HFFc6 (cell line): ENCODE measurements around the gene TGFBR2. TPM values are rescaled to one million over a fixed set of nuclear protein-coding genes. Genes with fewer than 3 reads are reported as not detected.

Source experiments
- DNase-seq: peaks from one replicate; pipeline ENCODE4 v3.0.0-alpha.2; 2018
- H3K27ac Mint-ChIP-seq: 2 replicates; pipeline ENCODE4 v1.8.0; 2020; ENCODE audit warnings: mild to moderate bottlenecking, mixed read lengths
- H3K27me3 Mint-ChIP-seq: 2 replicates; pipeline ENCODE4 v1.8.0; 2021; ENCODE audit warnings: mild to moderate bottlenecking, moderate library complexity, mixed read lengths; ENCODE audit not compliant: insufficient read depth
- H3K36me3 Mint-ChIP-seq: 2 replicates; pipeline ENCODE4 v1.8.0; 2021; ENCODE audit warnings: low read depth, mixed read lengths
- H3K4me1 Mint-ChIP-seq: 2 replicates; pipeline ENCODE4 v1.8.0; 2020; ENCODE audit warnings: low read depth, mixed read lengths
- H3K4me3 Mint-ChIP-seq: 2 replicates; pipeline ENCODE4 v1.8.0; 2020; ENCODE audit warnings: mild to moderate bottlenecking, moderate library complexity, mixed read lengths
- H3K9me3 Mint-ChIP-seq: 2 replicates; pipeline ENCODE4 v1.8.0; 2020; ENCODE audit warnings: mild to moderate bottlenecking, mixed read lengths
- CTCF ChIP-seq: fragments of 200-600 bp; sonication (generic); IDR thresholded peaks from 2 replicates; pipeline ENCODE4 v1.5.0; 2021; ENCODE audit warnings: antibody characterized with exemption, mild to moderate bottlenecking
- total RNA-seq, 6 experiments: library from RNA; stranded (reverse); fragmentation: NEBNext Ultra II Directional; extraction: Animal tissue kit (Norgen Biotek cat#: 25700); gene quantifications; 2 replicates in 1 of 6; 3 replicates in 5 of 6; pipeline ENCODE4 v1.2.3, GENCODE V29; 2021

The TGFBR2 gene
- total RNA-seq, 6 experiments from 2014 or later = 78.5 to 135 (median 118) TPM

- Mint-ChIP-seq H3K27me3 (no peaks in the 10 kb centered on the region; the same call in 1 of the 2 replicates), H3K9me3 (no peaks in the 10 kb centered on the region), H3K4me1 (peaks cover 68% of the 10 kb centered on the region), H3K36me3 (peaks cover 69% of the 10 kb centered on the region), H3K4me3 (no peak overlapping the region), H3K27ac (no peak overlapping the region)
- no peak for DNase-seq
- no peak for TF ChIP-seq CTCF
These were observed 26.1 kb downstream of the TGFBR2 start for GRCh38 chr3:30632521-30632920.

- H3K27ac Mint-ChIP-seq = no peak overlapping the region
- H3K9me3 Mint-ChIP-seq = no peaks in the 10 kb centered on the region
- H3K4me3 Mint-ChIP-seq = no peak overlapping the region
- TF ChIP-seq CTCF = no peak
- DNase-seq = no peak
- peaks cover 81% of the 10 kb centered on the region for H3K36me3 Mint-ChIP-seq
- peaks cover 71% of the 10 kb centered on the region for H3K4me1 Mint-ChIP-seq
- H3K27me3 Mint-ChIP-seq = no peaks in the 10 kb centered on the region; the same call in 1 of the 2 replicates
These were observed 27.3 kb downstream of the TGFBR2 start for GRCh38 chr3:30633718-30634117.

- H3K9me3 Mint-ChIP-seq = no peaks in the 10 kb centered on the region
- no peak for DNase-seq
- peaks cover 75% of the 10 kb centered on the region for H3K36me3 Mint-ChIP-seq
- no peak for TF ChIP-seq CTCF
- H3K27ac Mint-ChIP-seq = no peak overlapping the region
- peaks cover 60% of the 10 kb centered on the region for H3K4me1 Mint-ChIP-seq
- no peak overlapping the region for H3K4me3 Mint-ChIP-seq
- no peaks in the 10 kb centered on the region for H3K27me3 Mint-ChIP-seq
These were observed 28.6 kb downstream of the TGFBR2 start for GRCh38 chr3:30634761-30635735.

- Mint-ChIP-seq H3K27me3 (no peaks in the 10 kb centered on the region), H3K36me3 (peaks cover 58% of the 10 kb centered on the region), H3K4me3 (no peak overlapping the region), H3K4me1 (peaks cover 35% of the 10 kb centered on the region), H3K9me3 (no peaks in the 10 kb centered on the region), H3K27ac (no peak overlapping the region)
- no peak for DNase-seq
- TF ChIP-seq CTCF = no peak
These were observed 31.2 kb downstream of the TGFBR2 start for GRCh38 chr3:30637310-30638219.

GRCh38 chr3:30638685-30639412, 32.4 kb downstream of the TGFBR2 start:
- no peak for TF ChIP-seq CTCF
- H3K36me3 Mint-ChIP-seq = peaks cover 54% of the 10 kb centered on the region
- peaks cover 37% of the 10 kb centered on the region for H3K4me1 Mint-ChIP-seq
- H3K4me3 Mint-ChIP-seq = no peak overlapping the region
- H3K27me3 Mint-ChIP-seq = no peaks in the 10 kb centered on the region
- no peaks in the 10 kb centered on the region for H3K9me3 Mint-ChIP-seq
- DNase-seq = no peak
- no peak overlapping the region for H3K27ac Mint-ChIP-seq
